AG09309 (cell line): ENCODE measurements around the gene LTBP1.

Experiments
- DNase-seq: peaks from one replicate; pipeline ENCODE4 v3.0.0-alpha.2; 2010; ENCODE audit warnings: low read depth
- H3K4me3 ChIP-seq: 2 replicates; pipeline ENCODE4 v1.5.1; 2011; ENCODE audit warnings: mild to moderate bottlenecking, low read depth, low read length, moderate library complexity; ENCODE audit not compliant: control insufficient read depth
- TF ChIP-seq, protein P1 (sequence below): IDR thresholded peaks from 2 replicates; pipeline ENCODE4 v1.5.1; 2011; ENCODE audit warnings: mild to moderate bottlenecking, low read depth, low read length, inconsistent platforms; ENCODE audit not compliant: insufficient read depth, control insufficient read depth; ENCODE audit errors: missing control alignments

The LTBP1 gene

GRCh38 chr2:32932825-32933755 is 13.7 kb upstream of the LTBP1 start:
- TF ChIP-seq, protein P1, sequence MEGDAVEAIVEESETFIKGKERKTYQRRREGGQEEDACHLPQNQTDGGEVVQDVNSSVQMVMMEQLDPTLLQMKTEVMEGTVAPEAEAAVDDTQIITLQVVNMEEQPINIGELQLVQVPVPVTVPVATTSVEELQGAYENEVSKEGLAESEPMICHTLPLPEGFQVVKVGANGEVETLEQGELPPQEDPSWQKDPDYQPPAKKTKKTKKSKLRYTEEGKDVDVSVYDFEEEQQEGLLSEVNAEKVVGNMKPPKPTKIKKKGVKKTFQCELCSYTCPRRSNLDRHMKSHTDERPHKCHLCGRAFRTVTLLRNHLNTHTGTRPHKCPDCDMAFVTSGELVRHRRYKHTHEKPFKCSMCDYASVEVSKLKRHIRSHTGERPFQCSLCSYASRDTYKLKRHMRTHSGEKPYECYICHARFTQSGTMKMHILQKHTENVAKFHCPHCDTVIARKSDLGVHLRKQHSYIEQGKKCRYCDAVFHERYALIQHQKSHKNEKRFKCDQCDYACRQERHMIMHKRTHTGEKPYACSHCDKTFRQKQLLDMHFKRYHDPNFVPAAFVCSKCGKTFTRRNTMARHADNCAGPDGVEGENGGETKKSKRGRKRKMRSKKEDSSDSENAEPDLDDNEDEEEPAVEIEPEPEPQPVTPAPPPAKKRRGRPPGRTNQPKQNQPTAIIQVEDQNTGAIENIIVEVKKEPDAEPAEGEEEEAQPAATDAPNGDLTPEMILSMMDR: no peak
- H3K4me3 ChIP-seq: no peak overlapping the region
- DNase-seq: no peak

DNA sequence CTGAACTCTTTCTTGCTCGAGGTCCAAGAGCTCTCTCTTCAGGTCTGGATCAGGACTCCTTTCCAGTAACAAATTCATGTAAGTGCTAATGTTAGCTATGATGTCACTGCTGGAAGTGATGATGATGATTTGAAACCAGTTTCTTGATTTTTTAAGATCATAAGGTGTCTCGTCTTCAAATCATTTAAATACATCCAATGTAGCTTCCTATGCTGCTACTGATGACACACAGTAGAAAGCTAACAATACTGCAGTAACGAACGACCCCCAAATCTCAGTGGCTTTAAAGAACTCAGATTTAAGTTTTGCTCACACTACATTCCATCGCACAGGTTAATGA is 13.0 kb upstream of the LTBP1 start:
- DNase-seq: no peak
- H3K4me3 ChIP-seq: no peak overlapping the region
- TF ChIP-seq, protein P1: no peak

GRCh38 chr2:32937602-32938448 is 8.9 kb upstream of the LTBP1 start:
- TF ChIP-seq, protein P1: no peak
- H3K4me3 ChIP-seq: no peak overlapping the region
- no peak for DNase-seq

DNA sequence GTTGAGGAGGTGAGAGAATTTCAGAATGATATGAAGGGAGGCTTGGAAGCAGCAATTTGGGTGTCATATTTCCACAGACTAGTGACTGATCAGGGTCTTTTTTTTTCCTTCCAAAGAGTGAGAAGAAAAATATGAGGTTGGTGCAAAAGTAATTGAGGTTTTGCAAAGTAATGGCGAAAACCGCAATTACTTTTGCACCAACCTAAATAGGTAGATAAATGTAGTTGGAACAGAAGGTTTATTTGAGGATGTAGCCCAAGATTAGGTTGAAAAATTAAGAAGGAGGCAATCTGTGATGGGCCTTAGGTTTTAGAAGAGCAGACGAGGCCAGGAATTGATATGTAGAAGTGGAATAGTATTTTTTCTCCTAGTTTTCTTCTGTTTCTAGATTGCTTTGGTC is 7.8 kb upstream of the LTBP1 start:
- H3K4me3 ChIP-seq: no peak overlapping the region
- TF ChIP-seq, protein P1: no peak
- no peak for DNase-seq

DNA sequence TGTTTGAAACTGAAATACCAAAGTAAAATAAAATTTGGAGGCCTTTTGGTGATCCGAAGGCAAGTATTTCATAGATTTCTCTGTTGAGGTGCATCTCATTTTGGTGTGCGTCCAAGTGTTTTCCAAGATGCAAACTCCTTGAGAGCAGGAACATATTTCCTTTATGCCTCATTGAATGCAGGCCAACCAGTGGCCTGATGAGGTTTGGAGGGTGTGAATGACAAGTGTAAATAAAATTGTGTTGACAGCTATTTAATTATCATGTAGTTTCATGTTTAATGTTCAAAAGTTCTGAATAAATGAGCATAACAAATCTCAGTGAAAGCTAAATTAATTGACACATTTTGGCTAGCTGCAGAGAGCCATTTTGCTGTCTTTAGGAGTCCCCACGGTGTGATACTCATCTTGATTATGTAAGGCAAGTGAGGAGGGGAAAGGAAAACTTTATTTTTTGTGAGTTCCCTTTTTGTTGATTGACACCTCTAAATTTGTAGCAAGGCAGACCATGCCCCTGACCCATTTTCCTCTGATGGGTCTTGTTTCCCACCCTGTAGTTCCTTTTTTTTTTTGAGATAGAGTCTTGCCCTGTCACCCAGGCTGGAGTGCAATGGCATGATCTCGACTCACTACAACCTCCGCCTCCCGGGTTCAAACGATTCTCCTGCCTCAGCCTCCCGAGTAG is 6.3 kb upstream of the LTBP1 start:
- DNase-seq: no peak
- no peak overlapping the region for H3K4me3 ChIP-seq
- TF ChIP-seq, protein P1: no peak

- DNase-seq: no peak
- H3K4me3 ChIP-seq: no peak overlapping the region
- TF ChIP-seq, protein P1: no peak
Observed at GRCh38 chr2:32941944-32942690, 4.6 kb upstream of the LTBP1 start.
